ENCODE measurements around the gene CFAP65. TPM values are rescaled to one million over a fixed set of nuclear protein-coding genes. Genes with fewer than 3 reads are reported as not detected.

The CFAP65 gene
- total and polyA plus RNA-seq, 9 of the 15 experiments (the other 6 are each of a cell fraction or from before 2014, with no cell fraction given): not detected

DNA sequence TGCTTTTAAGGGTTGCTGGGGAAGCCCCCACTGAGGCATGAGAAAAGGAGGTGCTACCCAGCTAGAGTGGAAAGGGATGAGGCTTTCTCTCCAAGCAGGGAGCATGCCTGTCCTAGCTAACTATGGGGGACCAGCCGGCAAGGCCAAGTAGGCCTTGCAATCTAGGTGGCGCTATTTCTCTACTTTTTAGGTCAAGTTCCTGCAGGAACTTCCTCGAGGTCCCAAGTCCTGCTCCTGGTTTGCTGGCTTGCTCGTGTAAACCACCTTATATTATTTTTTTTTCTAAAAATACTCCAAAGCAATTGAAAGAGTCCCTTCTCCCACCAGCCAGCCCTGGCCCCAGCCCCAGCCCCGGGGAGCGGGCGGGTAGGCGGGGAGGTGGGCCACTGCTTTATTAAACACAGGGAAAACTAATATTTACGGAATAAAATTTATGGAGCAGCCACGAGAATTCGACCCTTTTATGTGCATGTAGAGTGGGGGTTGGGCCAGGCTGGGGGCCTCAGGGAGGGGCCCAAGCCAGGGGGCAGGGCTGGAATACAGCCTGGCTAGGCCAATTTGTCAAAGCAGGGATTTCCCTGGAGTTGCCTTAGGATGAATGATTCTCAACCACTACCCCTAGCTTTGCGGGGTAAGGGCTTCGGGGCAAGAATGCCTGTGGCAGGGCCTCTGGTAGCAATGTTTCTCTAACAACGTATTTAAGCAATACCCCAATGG, 32.3 kb upstream of the CFAP65 start:
- FAIRE-seq (peak; percentile 82), ATAC-seq (peak; percentile 86), DNase-seq (ENCODE audit: extremely low read depth in 1 of 4, low spot score in 3 of 4) (peak; percentile 27 to 74 (median 47))
- Histone ChIP-seq H3K4me3 (no peak overlapping the region), H4K20me1 (replicated peaks; ENCODE audit: control insufficient read depth, insufficient read depth, low read length) (no peaks in the 10 kb centered on the region; the same call in 1 of the 2 replicates), H3K27me3 (ENCODE audit: control insufficient read depth in 2 of 2, insufficient read depth in 2 of 2, low read length in 2 of 2) (no peaks in the 10 kb centered on the region), H3K27ac (ENCODE audit: extremely low read depth, low read depth, low read length) (no peak overlapping the region), H3K4me2 (ENCODE audit: insufficient read depth, low read length) (no peak overlapping the region), H3K9me3 (replicated peaks; ENCODE audit: control insufficient read depth, insufficient read depth, low read depth, low read length) (no peaks in the 10 kb centered on the region), H2AFZ (ENCODE audit: low read depth, low read length) (no peak overlapping the region), H3K9ac (ENCODE audit: insufficient read depth in 1 of 2, low read depth in 2 of 2, low read length in 2 of 2) (no peak overlapping the region), H3K36me3 (ENCODE audit: control insufficient read depth, insufficient read depth, low read length) (peaks cover 5% of the 10 kb centered on the region; the same call in 1 of the 3 replicates), H3K4me1 (replicated peaks in 1 of 2; ENCODE audit: control insufficient read depth in 2 of 2, insufficient read depth in 2 of 2, low read length in 2 of 2) (no peaks in the 10 kb centered on the region), H3K9me1 (ENCODE audit: control insufficient read depth, insufficient read depth, low read length) (no peaks in the 10 kb centered on the region), H3K79me2 (ENCODE audit: control insufficient read depth, insufficient read depth, low read length) (no peaks in the 10 kb centered on the region)
- no TSS peak for BruUV-seq (replicated peaks)
- intact Hi-C loops (cut with micrococcal nuclease) (loop anchor here (1.0 kb wide), 2 partner anchors 46 to 82 kb away; no protein-coding TSS in a partner anchor), in situ Hi-C loops (cut with MboI) (loop anchor here (5.0 kb wide), 1 partner anchor 49 kb away; no protein-coding TSS in a partner anchor)
- ChIA-PET CTCF (ENCODE audit: low intra/inter-chr PET ratio) (interaction anchor here (0.7 to 1.6 kb wide), 3 partner anchors 31 to 760 kb away, joined by 3 to 8 read pairs (median 4); no protein-coding TSS in a partner anchor), POLR2A (interaction anchor here (0.6 to 1.8 kb wide), 5 partner anchors 10 to 103 kb away, joined by 3 to 4 read pairs (median 3); partner anchors contain the start of gene CNPPD1)
- WGBS (ENCODE audit: insufficient coverage, low coverage, missing lambda C conversion rate): 43% methylated on average over 14 of the region's 14 CpGs
- TF ChIP-seq NR4A1 (CRISPR knock-in tag; IDR thresholded peaks at IDR 0.05) (no peak), NR4A1 (tag; IDR thresholded peaks at IDR 0.05) (no peak), SREBF1 (IDR thresholded peaks at IDR 0.05; ENCODE audit: borderline replicate concordance, low read depth, low read length) (no peak), NEUROD1 (IDR thresholded peaks at IDR 0.05; ENCODE audit: borderline replicate concordance, low read depth, low read length, partially characterized antibody) (no peak), ZNF197 (CRISPR knock-in tag; IDR thresholded peaks at IDR 0.05; ENCODE audit: low read depth) (no peak), ZKSCAN8 (CRISPR knock-in tag; IDR thresholded peaks at IDR 0.05) (no peak), ERF (CRISPR knock-in tag; IDR thresholded peaks at IDR 0.05) (no peak), ARHGAP35 (IDR thresholded peaks at IDR 0.05; ENCODE audit: partially characterized antibody) (no peak), CHCHD3 (CRISPR knock-in tag; IDR thresholded peaks at IDR 0.05) (no peak), CBFA2T2 (conservative IDR thresholded peaks at IDR 0.05) (no peak), FOXK2 (conservative IDR thresholded peaks at IDR 0.05 in 1 of 2, IDR thresholded peaks at IDR 0.05 in 1 of 2; ENCODE audit: low read depth in 2 of 2) (no peak)
- TF ChIP-seq, protein P1, sequence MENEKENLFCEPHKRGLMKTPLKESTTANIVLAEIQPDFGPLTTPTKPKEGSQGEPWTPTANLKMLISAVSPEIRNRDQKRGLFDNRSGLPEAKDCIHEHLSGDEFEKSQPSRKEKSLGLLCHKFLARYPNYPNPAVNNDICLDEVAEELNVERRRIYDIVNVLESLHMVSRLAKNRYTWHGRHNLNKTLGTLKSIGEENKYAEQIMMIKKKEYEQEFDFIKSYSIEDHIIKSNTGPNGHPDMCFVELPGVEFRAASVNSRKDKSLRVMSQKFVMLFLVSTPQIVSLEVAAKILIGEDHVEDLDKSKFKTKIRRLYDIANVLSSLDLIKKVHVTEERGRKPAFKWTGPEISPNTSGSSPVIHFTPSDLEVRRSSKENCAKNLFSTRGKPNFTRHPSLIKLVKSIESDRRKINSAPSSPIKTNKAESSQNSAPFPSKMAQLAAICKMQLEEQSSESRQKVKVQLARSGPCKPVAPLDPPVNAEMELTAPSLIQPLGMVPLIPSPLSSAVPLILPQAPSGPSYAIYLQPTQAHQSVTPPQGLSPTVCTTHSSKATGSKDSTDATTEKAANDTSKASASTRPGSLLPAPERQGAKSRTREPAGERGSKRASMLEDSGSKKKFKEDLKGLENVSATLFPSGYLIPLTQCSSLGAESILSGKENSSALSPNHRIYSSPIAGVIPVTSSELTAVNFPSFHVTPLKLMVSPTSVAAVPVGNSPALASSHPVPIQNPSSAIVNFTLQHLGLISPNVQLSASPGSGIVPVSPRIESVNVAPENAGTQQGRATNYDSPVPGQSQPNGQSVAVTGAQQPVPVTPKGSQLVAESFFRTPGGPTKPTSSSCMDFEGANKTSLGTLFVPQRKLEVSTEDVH (IDR thresholded peaks at IDR 0.05; ENCODE audit: low read depth, partially characterized antibody): no peak
- TF ChIP-seq, protein P2, sequence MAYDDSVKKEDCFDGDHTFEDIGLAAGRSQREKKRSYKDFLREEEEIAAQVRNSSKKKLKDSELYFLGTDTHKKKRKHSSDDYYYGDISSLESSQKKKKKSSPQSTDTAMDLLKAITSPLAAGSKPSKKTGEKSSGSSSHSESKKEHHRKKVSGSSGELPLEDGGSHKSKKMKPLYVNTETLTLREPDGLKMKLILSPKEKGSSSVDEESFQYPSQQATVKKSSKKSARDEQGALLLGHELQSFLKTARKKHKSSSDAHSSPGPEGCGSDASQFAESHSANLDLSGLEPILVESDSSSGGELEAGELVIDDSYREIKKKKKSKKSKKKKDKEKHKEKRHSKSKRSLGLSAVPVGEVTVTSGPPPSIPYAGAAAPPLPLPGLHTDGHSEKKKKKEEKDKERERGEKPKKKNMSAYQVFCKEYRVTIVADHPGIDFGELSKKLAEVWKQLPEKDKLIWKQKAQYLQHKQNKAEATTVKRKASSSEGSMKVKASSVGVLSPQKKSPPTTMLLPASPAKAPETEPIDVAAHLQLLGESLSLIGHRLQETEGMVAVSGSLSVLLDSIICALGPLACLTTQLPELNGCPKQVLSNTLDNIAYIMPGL (CRISPR knock-in tag; IDR thresholded peaks at IDR 0.05): no peak

Measured in K562 (cell line).